Measurements from ENCODE around the gene FFAR2. TPM values are rescaled to one million over a fixed set of nuclear protein-coding genes. Genes with fewer than 3 reads are reported as not detected.

FFAR2 gene
- total and polyA plus RNA-seq, 9 of the 15 experiments (the other 6 are each of a cell fraction or from before 2014, with no cell fraction given), result not detected

DNA sequence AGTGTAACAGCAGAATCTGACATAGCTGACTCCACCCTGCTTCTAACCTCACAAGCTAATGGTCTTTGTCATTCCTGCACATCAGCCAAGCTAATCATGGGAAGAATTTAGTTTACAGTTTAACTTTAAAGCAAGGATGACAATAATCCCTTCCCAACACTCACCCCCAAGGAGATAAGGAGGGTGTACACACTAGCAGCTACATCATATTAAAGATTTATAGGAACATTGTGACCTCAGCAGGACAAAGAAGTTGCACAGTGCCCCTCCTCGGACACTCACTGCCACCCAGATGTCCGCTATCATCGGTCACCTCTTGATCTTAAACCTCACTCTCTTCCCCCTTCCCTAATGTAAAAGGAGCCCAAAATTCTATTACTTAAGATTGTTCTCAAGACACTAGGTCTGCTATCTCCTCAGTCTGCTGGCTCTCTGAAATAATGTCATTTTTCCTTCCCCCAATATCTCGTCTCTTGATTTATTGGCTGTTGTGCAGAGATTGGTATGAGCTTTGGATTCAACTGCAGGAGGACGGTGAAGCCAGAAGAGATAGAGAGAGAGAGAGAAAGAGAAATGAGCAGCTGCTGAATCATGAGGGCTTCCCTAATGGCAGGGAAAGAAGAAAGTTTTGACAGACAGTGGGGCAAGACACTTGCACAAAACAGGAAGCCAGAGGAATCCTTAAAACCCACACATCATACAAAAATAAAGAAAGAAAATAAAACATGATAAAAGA, 17.5 kb upstream of the FFAR2 start (continued):
- TF ChIP-seq, protein P1, sequence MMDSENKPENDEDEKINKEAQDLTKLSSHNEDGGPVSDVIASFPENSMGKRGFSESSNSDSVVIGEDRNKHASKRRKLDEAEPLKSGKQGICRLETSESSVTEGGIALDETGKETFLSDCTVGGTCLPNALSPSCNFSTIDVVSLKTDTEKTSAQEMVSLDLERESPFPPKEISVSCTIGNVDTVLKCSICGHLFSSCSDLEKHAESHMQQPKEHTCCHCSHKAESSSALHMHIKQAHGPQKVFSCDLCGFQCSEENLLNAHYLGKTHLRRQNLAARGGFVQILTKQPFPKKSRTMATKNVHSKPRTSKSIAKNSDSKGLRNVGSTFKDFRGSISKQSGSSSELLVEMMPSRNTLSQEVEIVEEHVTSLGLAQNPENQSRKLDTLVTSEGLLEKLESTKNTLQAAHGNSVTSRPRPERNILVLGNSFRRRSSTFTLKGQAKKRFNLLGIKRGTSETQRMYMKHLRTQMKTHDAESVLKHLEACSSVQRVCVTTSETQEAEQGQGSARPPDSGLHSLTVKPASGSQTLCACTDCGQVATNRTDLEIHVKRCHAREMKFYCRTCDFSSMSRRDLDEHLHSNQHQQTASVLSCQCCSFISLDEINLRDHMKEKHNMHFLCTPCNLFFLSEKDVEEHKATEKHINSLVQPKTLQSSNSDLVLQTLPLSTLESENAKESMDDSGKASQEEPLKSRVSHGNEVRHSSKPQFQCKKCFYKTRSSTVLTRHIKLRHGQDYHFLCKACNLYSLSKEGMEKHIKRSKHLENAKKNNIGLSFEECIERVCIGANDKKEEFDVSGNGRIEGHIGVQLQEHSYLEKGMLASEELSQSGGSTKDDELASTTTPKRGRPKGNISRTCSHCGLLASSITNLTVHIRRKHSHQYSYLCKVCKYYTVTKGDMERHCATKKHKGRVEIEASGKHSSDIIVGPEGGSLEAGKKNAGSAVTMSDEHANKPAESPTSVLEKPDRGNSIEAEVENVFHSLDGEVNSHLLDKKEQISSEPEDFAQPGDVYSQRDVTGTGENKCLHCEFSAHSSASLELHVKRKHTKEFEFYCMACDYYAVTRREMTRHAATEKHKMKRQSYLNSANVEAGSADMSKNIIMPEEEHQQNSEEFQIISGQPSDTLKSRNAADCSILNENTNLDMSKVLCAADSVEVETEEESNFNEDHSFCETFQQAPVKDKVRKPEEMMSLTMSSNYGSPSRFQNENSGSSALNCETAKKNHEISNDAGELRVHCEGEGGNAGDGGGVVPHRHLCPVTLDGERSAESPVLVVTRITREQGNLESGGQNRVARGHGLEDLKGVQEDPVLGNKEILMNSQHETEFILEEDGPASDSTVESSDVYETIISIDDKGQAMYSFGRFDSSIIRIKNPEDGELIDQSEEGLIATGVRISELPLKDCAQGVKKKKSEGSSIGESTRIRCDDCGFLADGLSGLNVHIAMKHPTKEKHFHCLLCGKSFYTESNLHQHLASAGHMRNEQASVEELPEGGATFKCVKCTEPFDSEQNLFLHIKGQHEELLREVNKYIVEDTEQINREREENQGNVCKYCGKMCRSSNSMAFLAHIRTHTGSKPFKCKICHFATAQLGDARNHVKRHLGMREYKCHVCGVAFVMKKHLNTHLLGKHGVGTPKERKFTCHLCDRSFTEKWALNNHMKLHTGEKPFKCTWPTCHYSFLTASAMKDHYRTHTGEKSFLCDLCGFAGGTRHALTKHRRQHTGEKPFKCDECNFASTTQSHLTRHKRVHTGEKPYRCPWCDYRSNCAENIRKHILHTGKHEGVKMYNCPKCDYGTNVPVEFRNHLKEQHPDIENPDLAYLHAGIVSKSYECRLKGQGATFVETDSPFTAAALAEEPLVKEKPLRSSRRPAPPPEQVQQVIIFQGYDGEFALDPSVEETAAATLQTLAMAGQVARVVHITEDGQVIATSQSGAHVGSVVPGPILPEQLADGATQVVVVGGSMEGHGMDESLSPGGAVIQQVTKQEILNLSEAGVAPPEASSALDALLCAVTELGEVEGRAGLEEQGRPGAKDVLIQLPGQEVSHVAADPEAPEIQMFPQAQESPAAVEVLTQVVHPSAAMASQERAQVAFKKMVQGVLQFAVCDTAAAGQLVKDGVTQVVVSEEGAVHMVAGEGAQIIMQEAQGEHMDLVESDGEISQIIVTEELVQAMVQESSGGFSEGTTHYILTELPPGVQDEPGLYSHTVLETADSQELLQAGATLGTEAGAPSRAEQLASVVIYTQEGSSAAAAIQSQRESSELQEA (IDR thresholded peaks at IDR 0.05; ENCODE audit: low read depth), result no peak
- TF ChIP-seq HDAC2 (IDR thresholded peaks at IDR 0.05) (no peak), CCNT2 (IDR thresholded peaks at IDR 0.05; ENCODE audit: borderline replicate concordance, extremely low read depth, insufficient read length, low read depth, low read length) (no peak), ZZZ3 (IDR thresholded peaks at IDR 0.05) (no peak), HDAC1 (IDR thresholded peaks at IDR 0.05) (peak in 1 of 2 experiments; percentile 62; a peak in 1 of 4 replicates), BRCA1 (IDR thresholded peaks at IDR 0.05) (no peak), BRCA1 (CRISPR knock-in tag; IDR thresholded peaks at IDR 0.05) (no peak), LARP7 (IDR thresholded peaks at IDR 0.05) (no peak), KDM1A (IDR thresholded peaks at IDR 0.05) (peak; percentile 73)
- TF ChIP-seq, protein P2, sequence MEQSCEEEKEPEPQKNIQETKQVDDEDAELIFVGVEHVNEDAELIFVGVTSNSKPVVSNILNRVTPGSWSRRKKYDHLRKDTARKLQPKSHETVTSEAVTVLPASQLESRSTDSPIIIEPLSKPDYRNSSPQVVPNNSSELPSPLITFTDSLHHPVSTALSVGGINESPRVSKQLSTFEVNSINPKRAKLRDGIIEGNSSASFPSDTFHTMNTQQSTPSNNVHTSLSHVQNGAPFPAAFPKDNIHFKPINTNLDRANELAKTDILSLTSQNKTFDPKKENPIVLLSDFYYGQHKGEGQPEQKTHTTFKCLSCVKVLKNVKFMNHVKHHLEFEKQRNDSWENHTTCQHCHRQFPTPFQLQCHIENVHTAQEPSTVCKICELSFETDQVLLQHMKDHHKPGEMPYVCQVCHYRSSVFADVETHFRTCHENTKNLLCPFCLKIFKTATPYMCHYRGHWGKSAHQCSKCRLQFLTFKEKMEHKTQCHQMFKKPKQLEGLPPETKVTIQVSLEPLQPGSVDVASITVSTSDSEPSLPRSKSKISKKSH (CRISPR knock-in tag; IDR thresholded peaks at IDR 0.05), result no peak
- TF ChIP-seq, protein P3, sequence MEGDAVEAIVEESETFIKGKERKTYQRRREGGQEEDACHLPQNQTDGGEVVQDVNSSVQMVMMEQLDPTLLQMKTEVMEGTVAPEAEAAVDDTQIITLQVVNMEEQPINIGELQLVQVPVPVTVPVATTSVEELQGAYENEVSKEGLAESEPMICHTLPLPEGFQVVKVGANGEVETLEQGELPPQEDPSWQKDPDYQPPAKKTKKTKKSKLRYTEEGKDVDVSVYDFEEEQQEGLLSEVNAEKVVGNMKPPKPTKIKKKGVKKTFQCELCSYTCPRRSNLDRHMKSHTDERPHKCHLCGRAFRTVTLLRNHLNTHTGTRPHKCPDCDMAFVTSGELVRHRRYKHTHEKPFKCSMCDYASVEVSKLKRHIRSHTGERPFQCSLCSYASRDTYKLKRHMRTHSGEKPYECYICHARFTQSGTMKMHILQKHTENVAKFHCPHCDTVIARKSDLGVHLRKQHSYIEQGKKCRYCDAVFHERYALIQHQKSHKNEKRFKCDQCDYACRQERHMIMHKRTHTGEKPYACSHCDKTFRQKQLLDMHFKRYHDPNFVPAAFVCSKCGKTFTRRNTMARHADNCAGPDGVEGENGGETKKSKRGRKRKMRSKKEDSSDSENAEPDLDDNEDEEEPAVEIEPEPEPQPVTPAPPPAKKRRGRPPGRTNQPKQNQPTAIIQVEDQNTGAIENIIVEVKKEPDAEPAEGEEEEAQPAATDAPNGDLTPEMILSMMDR (IDR thresholded peaks at IDR 0.05 in 2 of 3, conservative IDR thresholded peaks at IDR 0.05 in 1 of 3; ENCODE audit: insufficient read depth in 2 of 3, low read depth in 1 of 3, low read length in 3 of 3), result peak in 1 of 3 experiments; percentile 4; a peak in 1 of 6 replicates
- TF ChIP-seq, protein P4, sequence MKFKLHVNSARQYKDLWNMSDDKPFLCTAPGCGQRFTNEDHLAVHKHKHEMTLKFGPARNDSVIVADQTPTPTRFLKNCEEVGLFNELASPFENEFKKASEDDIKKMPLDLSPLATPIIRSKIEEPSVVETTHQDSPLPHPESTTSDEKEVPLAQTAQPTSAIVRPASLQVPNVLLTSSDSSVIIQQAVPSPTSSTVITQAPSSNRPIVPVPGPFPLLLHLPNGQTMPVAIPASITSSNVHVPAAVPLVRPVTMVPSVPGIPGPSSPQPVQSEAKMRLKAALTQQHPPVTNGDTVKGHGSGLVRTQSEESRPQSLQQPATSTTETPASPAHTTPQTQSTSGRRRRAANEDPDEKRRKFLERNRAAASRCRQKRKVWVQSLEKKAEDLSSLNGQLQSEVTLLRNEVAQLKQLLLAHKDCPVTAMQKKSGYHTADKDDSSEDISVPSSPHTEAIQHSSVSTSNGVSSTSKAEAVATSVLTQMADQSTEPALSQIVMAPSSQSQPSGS (CRISPR knock-in tag; IDR thresholded peaks at IDR 0.05), result no peak
- TF ChIP-seq, protein P5, sequence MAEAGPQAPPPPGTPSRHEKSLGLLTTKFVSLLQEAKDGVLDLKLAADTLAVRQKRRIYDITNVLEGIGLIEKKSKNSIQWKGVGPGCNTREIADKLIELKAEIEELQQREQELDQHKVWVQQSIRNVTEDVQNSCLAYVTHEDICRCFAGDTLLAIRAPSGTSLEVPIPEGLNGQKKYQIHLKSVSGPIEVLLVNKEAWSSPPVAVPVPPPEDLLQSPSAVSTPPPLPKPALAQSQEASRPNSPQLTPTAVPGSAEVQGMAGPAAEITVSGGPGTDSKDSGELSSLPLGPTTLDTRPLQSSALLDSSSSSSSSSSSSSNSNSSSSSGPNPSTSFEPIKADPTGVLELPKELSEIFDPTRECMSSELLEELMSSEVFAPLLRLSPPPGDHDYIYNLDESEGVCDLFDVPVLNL (CRISPR knock-in tag; IDR thresholded peaks at IDR 0.05; ENCODE audit: low read depth), result no peak
